ENCODE measurements around the gene AMDHD1.
A peak's percentile ranks its signal among the peaks of the same experiment; 100 is the strongest.

AMDHD1 gene

GRCh38 chr12:95944108-95944704 is 1.1 kb downstream of the AMDHD1 start (continued):
- no peak for TF ChIP-seq ZNF626 (tag by site-specific recombination; IDR thresholded peaks at IDR 0.05)
- TF ChIP-seq, protein P1, sequence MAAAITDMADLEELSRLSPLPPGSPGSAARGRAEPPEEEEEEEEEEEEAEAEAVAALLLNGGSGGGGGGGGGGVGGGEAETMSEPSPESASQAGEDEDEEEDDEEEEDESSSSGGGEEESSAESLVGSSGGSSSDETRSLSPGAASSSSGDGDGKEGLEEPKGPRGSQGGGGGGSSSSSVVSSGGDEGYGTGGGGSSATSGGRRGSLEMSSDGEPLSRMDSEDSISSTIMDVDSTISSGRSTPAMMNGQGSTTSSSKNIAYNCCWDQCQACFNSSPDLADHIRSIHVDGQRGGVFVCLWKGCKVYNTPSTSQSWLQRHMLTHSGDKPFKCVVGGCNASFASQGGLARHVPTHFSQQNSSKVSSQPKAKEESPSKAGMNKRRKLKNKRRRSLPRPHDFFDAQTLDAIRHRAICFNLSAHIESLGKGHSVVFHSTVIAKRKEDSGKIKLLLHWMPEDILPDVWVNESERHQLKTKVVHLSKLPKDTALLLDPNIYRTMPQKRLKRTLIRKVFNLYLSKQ (tag by site-specific recombination; IDR thresholded peaks at IDR 0.05; ENCODE audit: borderline replicate concordance) = peak; percentile 89; the same call in 1 of the 2 replicates
- TF ChIP-seq ZNF791 (tag by site-specific recombination; IDR thresholded peaks at IDR 0.05) = peak; percentile 54; the same call in 1 of the 2 replicates
- TF ChIP-seq ZNF148 (tag by site-specific recombination; IDR thresholded peaks at IDR 0.05; ENCODE audit: borderline replicate concordance) = no peak
- peak; percentile 38; the same call in 1 of the 2 replicates for TF ChIP-seq KLF7 (tag by site-specific recombination; IDR thresholded peaks at IDR 0.05; ENCODE audit: borderline replicate concordance)
- no peak for TF ChIP-seq KLF8 (tag by site-specific recombination; IDR thresholded peaks at IDR 0.05)
- no peak for TF ChIP-seq ZBTB48 (tag by site-specific recombination; IDR thresholded peaks at IDR 0.05)
- TF ChIP-seq ZNF629 (tag by site-specific recombination; IDR thresholded peaks at IDR 0.05) = peak; percentile 37
- no peak for TF ChIP-seq MEIS1 (CRISPR knock-in tag; IDR thresholded peaks at IDR 0.05; ENCODE audit: borderline replicate concordance)
- TF ChIP-seq, protein P2, sequence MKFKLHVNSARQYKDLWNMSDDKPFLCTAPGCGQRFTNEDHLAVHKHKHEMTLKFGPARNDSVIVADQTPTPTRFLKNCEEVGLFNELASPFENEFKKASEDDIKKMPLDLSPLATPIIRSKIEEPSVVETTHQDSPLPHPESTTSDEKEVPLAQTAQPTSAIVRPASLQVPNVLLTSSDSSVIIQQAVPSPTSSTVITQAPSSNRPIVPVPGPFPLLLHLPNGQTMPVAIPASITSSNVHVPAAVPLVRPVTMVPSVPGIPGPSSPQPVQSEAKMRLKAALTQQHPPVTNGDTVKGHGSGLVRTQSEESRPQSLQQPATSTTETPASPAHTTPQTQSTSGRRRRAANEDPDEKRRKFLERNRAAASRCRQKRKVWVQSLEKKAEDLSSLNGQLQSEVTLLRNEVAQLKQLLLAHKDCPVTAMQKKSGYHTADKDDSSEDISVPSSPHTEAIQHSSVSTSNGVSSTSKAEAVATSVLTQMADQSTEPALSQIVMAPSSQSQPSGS (tag by site-specific recombination; IDR thresholded peaks at IDR 0.05; ENCODE audit: low read depth) = no peak
- TF ChIP-seq ZNF175 (tag by site-specific recombination; IDR thresholded peaks at IDR 0.05) = no peak
- TF ChIP-seq BCL11B (tag by site-specific recombination; IDR thresholded peaks at IDR 0.05; ENCODE audit: low read depth) = no peak; the same call in 1 of the 2 replicates
- no peak for TF ChIP-seq ZNF341 (tag by site-specific recombination; IDR thresholded peaks at IDR 0.05; ENCODE audit: low read depth)
- TF ChIP-seq SP7 (tag by site-specific recombination; IDR thresholded peaks at IDR 0.05) = no peak
- TF ChIP-seq, protein P3, sequence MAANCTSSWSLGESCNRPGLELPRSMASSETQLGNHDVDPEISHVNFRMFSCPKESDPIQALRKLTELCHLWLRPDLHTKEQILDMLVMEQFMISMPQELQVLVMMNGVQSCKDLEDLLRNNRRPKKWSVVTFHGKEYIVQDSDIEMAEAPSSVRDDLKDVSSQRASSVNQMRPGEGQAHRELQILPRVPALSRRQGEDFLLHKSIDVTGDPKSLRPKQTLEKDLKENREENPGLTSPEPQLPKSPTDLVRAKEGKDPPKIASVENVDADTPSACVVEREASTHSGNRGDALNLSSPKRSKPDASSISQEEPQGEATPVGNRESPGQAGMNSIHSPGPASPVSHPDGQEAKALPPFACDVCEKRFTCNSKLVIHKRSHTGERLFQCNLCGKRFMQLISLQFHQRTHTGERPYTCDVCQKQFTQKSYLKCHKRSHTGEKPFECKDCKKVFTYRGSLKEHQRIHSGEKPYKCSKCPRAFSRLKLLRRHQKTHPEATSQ (tag by site-specific recombination; IDR thresholded peaks at IDR 0.05) = no peak
- peak; percentile 73 for TF ChIP-seq ZBTB21 (tag by site-specific recombination; IDR thresholded peaks at IDR 0.05)
- peak; percentile 38; the same call in 1 of the 2 replicates for TF ChIP-seq ZFP3 (tag by site-specific recombination; IDR thresholded peaks at IDR 0.05; ENCODE audit: low read depth)
- TF ChIP-seq, protein P4, sequence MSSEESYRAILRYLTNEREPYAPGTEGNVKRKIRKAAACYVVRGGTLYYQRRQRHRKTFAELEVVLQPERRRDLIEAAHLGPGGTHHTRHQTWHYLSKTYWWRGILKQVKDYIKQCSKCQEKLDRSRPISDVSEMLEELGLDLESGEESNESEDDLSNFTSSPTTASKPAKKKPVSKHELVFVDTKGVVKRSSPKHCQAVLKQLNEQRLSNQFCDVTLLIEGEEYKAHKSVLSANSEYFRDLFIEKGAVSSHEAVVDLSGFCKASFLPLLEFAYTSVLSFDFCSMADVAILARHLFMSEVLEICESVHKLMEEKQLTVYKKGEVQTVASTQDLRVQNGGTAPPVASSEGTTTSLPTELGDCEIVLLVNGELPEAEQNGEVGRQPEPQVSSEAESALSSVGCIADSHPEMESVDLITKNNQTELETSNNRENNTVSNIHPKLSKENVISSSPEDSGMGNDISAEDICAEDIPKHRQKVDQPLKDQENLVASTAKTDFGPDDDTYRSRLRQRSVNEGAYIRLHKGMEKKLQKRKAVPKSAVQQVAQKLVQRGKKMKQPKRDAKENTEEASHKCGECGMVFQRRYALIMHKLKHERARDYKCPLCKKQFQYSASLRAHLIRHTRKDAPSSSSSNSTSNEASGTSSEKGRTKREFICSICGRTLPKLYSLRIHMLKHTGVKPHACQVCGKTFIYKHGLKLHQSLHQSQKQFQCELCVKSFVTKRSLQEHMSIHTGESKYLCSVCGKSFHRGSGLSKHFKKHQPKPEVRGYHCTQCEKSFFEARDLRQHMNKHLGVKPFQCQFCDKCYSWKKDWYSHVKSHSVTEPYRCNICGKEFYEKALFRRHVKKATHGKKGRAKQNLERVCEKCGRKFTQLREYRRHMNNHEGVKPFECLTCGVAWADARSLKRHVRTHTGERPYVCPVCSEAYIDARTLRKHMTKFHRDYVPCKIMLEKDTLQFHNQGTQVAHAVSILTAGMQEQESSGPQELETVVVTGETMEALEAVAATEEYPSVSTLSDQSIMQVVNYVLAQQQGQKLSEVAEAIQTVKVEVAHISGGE (tag by site-specific recombination; conservative IDR thresholded peaks at IDR 0.05; ENCODE audit: low read depth) = peak; percentile 83
- peak; percentile 58; the same call in 1 of the 2 replicates for TF ChIP-seq ZNF223 (tag by site-specific recombination; IDR thresholded peaks at IDR 0.05)
- TF ChIP-seq, protein P5, sequence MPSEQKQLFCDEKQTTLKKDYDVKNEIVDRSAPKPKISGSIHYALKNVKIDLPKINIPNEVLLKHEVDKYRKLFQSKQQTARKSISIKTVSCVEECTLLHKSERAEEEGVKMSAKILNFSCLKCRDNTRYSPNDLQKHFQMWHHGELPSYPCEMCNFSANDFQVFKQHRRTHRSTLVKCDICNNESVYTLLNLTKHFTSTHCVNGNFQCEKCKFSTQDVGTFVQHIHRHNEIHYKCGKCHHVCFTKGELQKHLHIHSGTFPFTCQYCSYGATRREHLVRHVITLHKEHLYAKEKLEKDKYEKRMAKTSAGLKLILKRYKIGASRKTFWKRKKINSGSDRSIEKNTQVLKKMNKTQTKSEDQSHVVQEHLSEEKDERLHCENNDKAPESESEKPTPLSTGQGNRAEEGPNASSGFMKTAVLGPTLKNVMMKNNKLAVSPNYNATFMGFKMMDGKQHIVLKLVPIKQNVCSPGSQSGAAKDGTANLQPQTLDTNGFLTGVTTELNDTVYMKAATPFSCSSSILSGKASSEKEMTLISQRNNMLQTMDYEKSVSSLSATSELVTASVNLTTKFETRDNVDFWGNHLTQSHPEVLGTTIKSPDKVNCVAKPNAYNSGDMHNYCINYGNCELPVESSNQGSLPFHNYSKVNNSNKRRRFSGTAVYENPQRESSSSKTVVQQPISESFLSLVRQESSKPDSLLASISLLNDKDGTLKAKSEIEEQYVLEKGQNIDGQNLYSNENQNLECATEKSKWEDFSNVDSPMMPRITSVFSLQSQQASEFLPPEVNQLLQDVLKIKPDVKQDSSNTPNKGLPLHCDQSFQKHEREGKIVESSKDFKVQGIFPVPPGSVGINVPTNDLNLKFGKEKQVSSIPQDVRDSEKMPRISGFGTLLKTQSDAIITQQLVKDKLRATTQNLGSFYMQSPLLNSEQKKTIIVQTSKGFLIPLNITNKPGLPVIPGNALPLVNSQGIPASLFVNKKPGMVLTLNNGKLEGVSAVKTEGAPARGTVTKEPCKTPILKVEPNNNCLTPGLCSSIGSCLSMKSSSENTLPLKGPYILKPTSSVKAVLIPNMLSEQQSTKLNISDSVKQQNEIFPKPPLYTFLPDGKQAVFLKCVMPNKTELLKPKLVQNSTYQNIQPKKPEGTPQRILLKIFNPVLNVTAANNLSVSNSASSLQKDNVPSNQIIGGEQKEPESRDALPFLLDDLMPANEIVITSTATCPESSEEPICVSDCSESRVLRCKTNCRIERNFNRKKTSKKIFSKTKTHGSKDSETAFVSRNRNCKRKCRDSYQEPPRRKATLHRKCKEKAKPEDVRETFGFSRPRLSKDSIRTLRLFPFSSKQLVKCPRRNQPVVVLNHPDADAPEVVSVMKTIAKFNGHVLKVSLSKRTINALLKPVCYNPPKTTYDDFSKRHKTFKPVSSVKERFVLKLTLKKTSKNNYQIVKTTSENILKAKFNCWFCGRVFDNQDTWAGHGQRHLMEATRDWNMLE (tag by site-specific recombination; conservative IDR thresholded peaks at IDR 0.05; ENCODE audit: low read depth) = peak; percentile 95
- no peak for TF ChIP-seq ZNF777 (tag by site-specific recombination; IDR thresholded peaks at IDR 0.05; ENCODE audit: borderline replicate concordance)
- TF ChIP-seq ZNF530 (tag by site-specific recombination; IDR thresholded peaks at IDR 0.05; ENCODE audit: low read depth) = 0 out of 2 replicates have a peak, but pooled peaks have one; percentile 47
- peak; percentile 87 for TF ChIP-seq ZNF138 (tag by site-specific recombination; IDR thresholded peaks at IDR 0.05; ENCODE audit: borderline replicate concordance)

Measured in HEK293 (cell line).